ENCODE results near the gene CEP170.

DNA sequence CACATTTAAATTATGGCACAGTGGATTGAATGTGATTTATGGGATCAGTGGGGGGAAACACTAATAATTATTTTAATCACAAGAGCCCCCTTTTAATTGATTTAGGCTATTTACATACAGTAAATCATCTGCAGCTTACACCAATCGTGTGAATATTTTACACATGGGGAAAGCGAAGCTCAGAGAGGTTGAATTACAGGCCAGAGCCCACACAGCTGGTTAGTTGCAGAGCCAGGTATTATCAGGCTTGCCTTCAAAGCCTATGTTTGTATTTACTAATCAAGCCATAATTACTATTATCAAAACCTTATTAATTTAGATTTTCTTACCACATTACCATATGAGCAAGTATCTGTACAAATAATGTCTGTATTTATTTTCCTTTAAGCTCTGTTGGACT is 1.5 kb upstream of the CEP170 start:
- TF ChIP-seq, protein P1, sequence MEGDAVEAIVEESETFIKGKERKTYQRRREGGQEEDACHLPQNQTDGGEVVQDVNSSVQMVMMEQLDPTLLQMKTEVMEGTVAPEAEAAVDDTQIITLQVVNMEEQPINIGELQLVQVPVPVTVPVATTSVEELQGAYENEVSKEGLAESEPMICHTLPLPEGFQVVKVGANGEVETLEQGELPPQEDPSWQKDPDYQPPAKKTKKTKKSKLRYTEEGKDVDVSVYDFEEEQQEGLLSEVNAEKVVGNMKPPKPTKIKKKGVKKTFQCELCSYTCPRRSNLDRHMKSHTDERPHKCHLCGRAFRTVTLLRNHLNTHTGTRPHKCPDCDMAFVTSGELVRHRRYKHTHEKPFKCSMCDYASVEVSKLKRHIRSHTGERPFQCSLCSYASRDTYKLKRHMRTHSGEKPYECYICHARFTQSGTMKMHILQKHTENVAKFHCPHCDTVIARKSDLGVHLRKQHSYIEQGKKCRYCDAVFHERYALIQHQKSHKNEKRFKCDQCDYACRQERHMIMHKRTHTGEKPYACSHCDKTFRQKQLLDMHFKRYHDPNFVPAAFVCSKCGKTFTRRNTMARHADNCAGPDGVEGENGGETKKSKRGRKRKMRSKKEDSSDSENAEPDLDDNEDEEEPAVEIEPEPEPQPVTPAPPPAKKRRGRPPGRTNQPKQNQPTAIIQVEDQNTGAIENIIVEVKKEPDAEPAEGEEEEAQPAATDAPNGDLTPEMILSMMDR (IDR thresholded peaks at IDR 0.05; ENCODE audit: low read depth, low read length, poor library complexity, severe bottlenecking) = no peak
- no peak for TF ChIP-seq EZH2phosphoT487 (IDR thresholded peaks at IDR 0.05; ENCODE audit: borderline replicate concordance, low read length)

Data from DOHH2 (cell line).